Measurements from ENCODE around the gene WFIKKN1. TPM values are rescaled to one million over a fixed set of nuclear protein-coding genes. Genes with fewer than 3 reads are reported as not detected.
A peak's percentile ranks its signal among the peaks of the same experiment; 100 is the strongest.

The WFIKKN1 gene
- total and polyA plus RNA-seq, 2 of the 13 experiments (the other 11 are each of a cell fraction or from before 2014, with no cell fraction given): 1.7 to 4.9 TPM

- 0 out of 2 replicates have a peak, but pooled peaks have one; percentile 53 for TF ChIP-seq ZNF780A (CRISPR knock-in tag; IDR thresholded peaks at IDR 0.05)
- peak; percentile 92 for TF ChIP-seq ZNF589 (CRISPR knock-in tag; conservative IDR thresholded peaks at IDR 0.05)
- TF ChIP-seq FOXP1 (IDR thresholded peaks at IDR 0.05): no peak
- TF ChIP-seq FOXP1 (CRISPR knock-in tag; IDR thresholded peaks at IDR 0.05): no peak
- no peak for TF ChIP-seq NBN (conservative IDR thresholded peaks at IDR 0.05)
- peak; percentile 36; the same call in 1 of the 2 replicates for TF ChIP-seq TOE1 (CRISPR knock-in tag; IDR thresholded peaks at IDR 0.05)
- peak; percentile 25; the same call in 1 of the 2 replicates for TF ChIP-seq SOX5 (CRISPR knock-in tag; IDR thresholded peaks at IDR 0.05; ENCODE audit: borderline replicate concordance)
- TF ChIP-seq MXD4 (CRISPR knock-in tag; IDR thresholded peaks at IDR 0.05): peak; percentile 93
- TF ChIP-seq ZNF576 (CRISPR knock-in tag; IDR thresholded peaks at IDR 0.05): peak; percentile 15; the same call in 1 of the 2 replicates
- TF ChIP-seq NFIB (CRISPR knock-in tag; IDR thresholded peaks at IDR 0.05; ENCODE audit: borderline replicate concordance): no peak
- TF ChIP-seq E2F1 (CRISPR knock-in tag; IDR thresholded peaks at IDR 0.05): no peak
- no peak for TF ChIP-seq ZMYM4 (CRISPR knock-in tag; IDR thresholded peaks at IDR 0.05)
- TF ChIP-seq PHF20 (CRISPR knock-in tag; IDR thresholded peaks at IDR 0.05): peak; percentile 73
- no peak for TF ChIP-seq HMG20A (CRISPR knock-in tag; IDR thresholded peaks at IDR 0.05; ENCODE audit: borderline replicate concordance)
- TF ChIP-seq NFE2L1 (CRISPR knock-in tag; IDR thresholded peaks at IDR 0.05; ENCODE audit: borderline replicate concordance): no peak
- TF ChIP-seq RXRB (CRISPR knock-in tag; IDR thresholded peaks at IDR 0.05; ENCODE audit: borderline replicate concordance): 0 out of 2 replicates have a peak, but pooled peaks have one; percentile 28
- TF ChIP-seq MED8 (CRISPR knock-in tag; IDR thresholded peaks at IDR 0.05; ENCODE audit: insufficient replicate concordance): peak; percentile 73
- no peak for TF ChIP-seq RBAK (CRISPR knock-in tag; IDR thresholded peaks at IDR 0.05)
- peak; percentile 67 for TF ChIP-seq ZNF335 (CRISPR knock-in tag; IDR thresholded peaks at IDR 0.05)
- peak; percentile 49; the same call in 1 of the 2 replicates for TF ChIP-seq CBX5 (CRISPR knock-in tag; IDR thresholded peaks at IDR 0.05; ENCODE audit: borderline replicate concordance)
- TF ChIP-seq ZNF143 (CRISPR knock-in tag; IDR thresholded peaks at IDR 0.05): peak; percentile 99
- 0 out of 2 replicates have a peak, but pooled peaks have one; percentile 33 for TF ChIP-seq MEIS2 (CRISPR knock-in tag; IDR thresholded peaks at IDR 0.05)
- peak; percentile 94 to 98 for TF ChIP-seq HMGXB4 (CRISPR knock-in tag; IDR thresholded peaks at IDR 0.05; ENCODE audit: borderline replicate concordance in 1 of 2, low read depth in 1 of 2)
- TF ChIP-seq ZNF652 (CRISPR knock-in tag; IDR thresholded peaks at IDR 0.05; ENCODE audit: borderline replicate concordance, low read depth): no peak
- TF ChIP-seq SNAPC2 (CRISPR knock-in tag; IDR thresholded peaks at IDR 0.05): peak; percentile 65
- no peak for TF ChIP-seq PAWR (CRISPR knock-in tag; IDR thresholded peaks at IDR 0.05; ENCODE audit: borderline replicate concordance)
- TF ChIP-seq ZNF350 (CRISPR knock-in tag; IDR thresholded peaks at IDR 0.05; ENCODE audit: borderline replicate concordance, low read depth): peak; percentile 61; the same call in 1 of the 2 replicates
- TF ChIP-seq JUNB (CRISPR knock-in tag; IDR thresholded peaks at IDR 0.05; ENCODE audit: borderline replicate concordance): no peak
- TF ChIP-seq ZBTB42 (CRISPR knock-in tag; IDR thresholded peaks at IDR 0.05): no peak
- TF ChIP-seq ONECUT2 (CRISPR knock-in tag; IDR thresholded peaks at IDR 0.05): no peak
These were observed 5.7 kb downstream of the WFIKKN1 start, which contains the start of gene METTL26 (continued) for GRCh38 chr16:636206-637080.
